Mucosa of stomach (tissue), 1 donor: ENCODE data around the gene RASGRP1.

Source experiments
- H3K27me3 ChIP-seq: one replicate; pipeline ENCODE4 v1.7.0; 2013; ENCODE audit warnings: mild to moderate bottlenecking, low read length; ENCODE audit not compliant: control insufficient read depth, insufficient read depth
- H3K36me3 ChIP-seq: one replicate; pipeline ENCODE4 v1.7.0; 2013; ENCODE audit warnings: low read length; ENCODE audit not compliant: control insufficient read depth, insufficient read depth
- H3K4me1 ChIP-seq: one replicate; pipeline ENCODE4 v1.7.0; 2013; ENCODE audit warnings: mild to moderate bottlenecking, low read length; ENCODE audit not compliant: control insufficient read depth, insufficient read depth
- H3K4me3 ChIP-seq: one replicate; pipeline ENCODE4 v1.7.0; 2013; ENCODE audit warnings: low read length
- H3K9ac ChIP-seq: one replicate; pipeline ENCODE4 v1.7.0; 2013; ENCODE audit warnings: mild to moderate bottlenecking, low read length, moderate library complexity
- H3K9me3 ChIP-seq: one replicate; pipeline ENCODE4 v1.7.0; 2013; ENCODE audit warnings: mild to moderate bottlenecking, low read length, moderate library complexity; ENCODE audit not compliant: control insufficient read depth
- donor health status: Pancreatic carcinoma.

RASGRP1 gene

GRCh38 chr15:38563723-38564519 is 693 bp downstream of the RASGRP1 start:
- Histone ChIP-seq H3K27me3 (peaks cover 17% of the 10 kb centered on the region), H3K4me3 (peak overlapping the region; percentile 4), H3K4me1 (peaks cover 21% of the 10 kb centered on the region), H3K9me3 (no peaks in the 10 kb centered on the region), H3K36me3 (no peaks in the 10 kb centered on the region), H3K9ac (peak overlapping the region; percentile 49)

GRCh38 chr15:38562278-38562677 is 2.3 kb downstream of the RASGRP1 start:
- no peaks in the 10 kb centered on the region for H3K9me3 ChIP-seq
- no peak overlapping the region for H3K4me3 ChIP-seq
- peaks cover 21% of the 10 kb centered on the region for H3K4me1 ChIP-seq
- H3K36me3 ChIP-seq: no peaks in the 10 kb centered on the region
- H3K27me3 ChIP-seq: peaks cover 17% of the 10 kb centered on the region
- H3K9ac ChIP-seq: no peak overlapping the region

- no peak overlapping the region for H3K9ac ChIP-seq
- peaks cover 17% of the 10 kb centered on the region for H3K27me3 ChIP-seq
- H3K4me3 ChIP-seq: no peak overlapping the region
- no peaks in the 10 kb centered on the region for H3K36me3 ChIP-seq
- H3K4me1 ChIP-seq: peaks cover 21% of the 10 kb centered on the region
- no peaks in the 10 kb centered on the region for H3K9me3 ChIP-seq
Observed at GRCh38 chr15:38560456-38560926, 4.1 kb downstream of the RASGRP1 start.

- no peaks in the 10 kb centered on the region for H3K36me3 ChIP-seq
- H3K9me3 ChIP-seq: no peaks in the 10 kb centered on the region
- peaks cover 16% of the 10 kb centered on the region for H3K4me1 ChIP-seq
- no peak overlapping the region for H3K9ac ChIP-seq
- peaks cover 9% of the 10 kb centered on the region for H3K27me3 ChIP-seq
- H3K4me3 ChIP-seq: no peak overlapping the region
Observed at GRCh38 chr15:38559636-38560307, 4.8 kb downstream of the RASGRP1 start.

GRCh38 chr15:38559131-38559530 is 5.5 kb downstream of the RASGRP1 start:
- Histone ChIP-seq H3K9me3 (no peaks in the 10 kb centered on the region), H3K36me3 (no peaks in the 10 kb centered on the region), H3K9ac (no peak overlapping the region), H3K4me1 (peaks cover 16% of the 10 kb centered on the region), H3K27me3 (peaks cover 8% of the 10 kb centered on the region), H3K4me3 (no peak overlapping the region)

GRCh38 chr15:38558372-38559059 is 6.1 kb downstream of the RASGRP1 start:
- peaks cover 3% of the 10 kb centered on the region for H3K27me3 ChIP-seq

GRCh38 chr15:38557921-38558320 is 6.7 kb downstream of the RASGRP1 start:
- H3K4me1 ChIP-seq: peaks cover 12% of the 10 kb centered on the region
- H3K9ac ChIP-seq: no peak overlapping the region

More at GRCh38 chr15:38558372-38559059, 6.1 kb downstream of the RASGRP1 start:
- Histone ChIP-seq H3K9ac (no peak overlapping the region), H3K4me3 (no peak overlapping the region), H3K36me3 (no peaks in the 10 kb centered on the region), H3K9me3 (no peaks in the 10 kb centered on the region), H3K4me1 (peaks cover 12% of the 10 kb centered on the region)

GRCh38 chr15:38555686-38556334 is 8.8 kb downstream of the RASGRP1 start:
- Histone ChIP-seq H3K4me3 (no peak overlapping the region), H3K36me3 (no peaks in the 10 kb centered on the region), H3K9me3 (no peaks in the 10 kb centered on the region), H3K27me3 (no peaks in the 10 kb centered on the region), H3K4me1 (peaks cover 12% of the 10 kb centered on the region), H3K9ac (no peak overlapping the region)

More at GRCh38 chr15:38557921-38558320, 6.7 kb downstream of the RASGRP1 start:
- Histone ChIP-seq H3K36me3 (no peaks in the 10 kb centered on the region), H3K9me3 (no peaks in the 10 kb centered on the region), H3K4me3 (no peak overlapping the region), H3K27me3 (no peaks in the 10 kb centered on the region)

- H3K4me3 ChIP-seq: no peak overlapping the region
- no peaks in the 10 kb centered on the region for H3K27me3 ChIP-seq
- H3K36me3 ChIP-seq: no peaks in the 10 kb centered on the region
Observed at GRCh38 chr15:38554354-38554753, 10.3 kb downstream of the RASGRP1 start.

GRCh38 chr15:38553071-38553470 is 11.5 kb downstream of the RASGRP1 start:
- Histone ChIP-seq H3K9ac (no peak overlapping the region), H3K4me1 (no peaks in the 10 kb centered on the region), H3K27me3 (no peaks in the 10 kb centered on the region), H3K36me3 (no peaks in the 10 kb centered on the region), H3K4me3 (no peak overlapping the region), H3K9me3 (no peaks in the 10 kb centered on the region)

More at GRCh38 chr15:38554354-38554753, 10.3 kb downstream of the RASGRP1 start:
- no peak overlapping the region for H3K9ac ChIP-seq
- H3K9me3 ChIP-seq: no peaks in the 10 kb centered on the region
- no peaks in the 10 kb centered on the region for H3K4me1 ChIP-seq

- Histone ChIP-seq H3K9me3 (no peaks in the 10 kb centered on the region), H3K4me3 (no peak overlapping the region), H3K4me1 (no peaks in the 10 kb centered on the region), H3K27me3 (no peaks in the 10 kb centered on the region), H3K9ac (no peak overlapping the region), H3K36me3 (no peaks in the 10 kb centered on the region)
Observed at GRCh38 chr15:38551720-38552648, 12.6 kb downstream of the RASGRP1 start.
